Testis (tissue), 3 donors: ENCODE measurements around the gene RPS27. TPM values are rescaled to one million over a fixed set of nuclear protein-coding genes. Genes with fewer than 3 reads are reported as not detected.
A peak's percentile ranks its signal among the peaks of the same experiment; 100 is the strongest.

Experiments
- DNase-seq: peaks from one replicate; pipeline ENCODE4 v3.0.0-alpha.2; 2019
- H3K27ac ChIP-seq, 2 donors: fragments of 200-600 bp; sonication (generic); one replicate each; pipeline ENCODE4 v1.5.1; 2019
- H3K27me3 ChIP-seq: fragments of 200-600 bp; sonication (generic); one replicate; pipeline ENCODE4 v1.5.1; 2019
- H3K36me3 ChIP-seq: fragments of 200-600 bp; sonication (generic); one replicate; pipeline ENCODE4 v1.5.1; 2017; ENCODE audit warnings: low read depth; ENCODE audit errors: missing control alignments
- H3K4me1 ChIP-seq: fragments of 200-600 bp; sonication (generic); one replicate; pipeline ENCODE4 v1.5.1; 2019
- H3K4me3 ChIP-seq, 2 donors: fragments of 200-600 bp; sonication (generic); one replicate each; pipeline ENCODE4 v1.5.1; 2017 to 2019
- H3K9me3 ChIP-seq: fragments of 200-600 bp; sonication (generic); one replicate; pipeline ENCODE4 v1.5.1; 2017
- POLR2A ChIP-seq: fragments of 450-650 bp; IDR thresholded peaks from one replicate; pipeline ENCODE4 v1.6.1; 2017; ENCODE audit warnings: antibody characterized with exemption, mild to moderate bottlenecking, moderate library complexity
- WGBS, 2 donors: methylation state at CpG; one replicate each; pipeline ENCODE4 v1.1.5; 2018; 5-methylcytosine and 5-hydroxymethylcytosine counted together
- intact Hi-C: fragments of 100-400 bp; cut with DNase I; formaldehyde crosslinking; loops from one replicate; pipeline ENCODE4 v1.15.1; 2023; ENCODE audit warnings: low total_unique reads
- polyA plus RNA-seq: library from polyadenylated mRNA; stranded (reverse); fragments of 350-450 nt; fragmentation: Illumina TruSeq; extraction: RNeasy Lipid Tissue Mini Kit (QIAGEN cat#74804); gene quantifications from one replicate; pipeline ENCODE4 v1.2.3, GENCODE V29; 2014; ENCODE audit warnings: low read depth, low replicate concordance; ENCODE audit not compliant: insufficient read depth
- total RNA-seq, 2 donors: library from RNA; depleted of rRNA; stranded (reverse); fragments of >200 nt; gene quantifications; one replicate each; pipeline ENCODE4 v1.2.3, GENCODE V29; 2016
- TF ChIP-seq, protein P1 (sequence below), 3 experiments: fragments of 450-650 bp in 2 of 3; fragments of 200-600 bp in 1 of 3; sonication (generic) in 1 of 3; IDR thresholded peaks; one replicate each; pipeline ENCODE4 v1.5.1; 2016 to 2019; ENCODE audit warnings: antibody characterized with exemption in 3 of 3, mild to moderate bottlenecking in 2 of 3, moderate library complexity in 1 of 3

The RPS27 gene
- total and polyA plus RNA-seq, 3 donors from 2014 or later = 779 to 3,589 (median 1,544) TPM

DNA sequence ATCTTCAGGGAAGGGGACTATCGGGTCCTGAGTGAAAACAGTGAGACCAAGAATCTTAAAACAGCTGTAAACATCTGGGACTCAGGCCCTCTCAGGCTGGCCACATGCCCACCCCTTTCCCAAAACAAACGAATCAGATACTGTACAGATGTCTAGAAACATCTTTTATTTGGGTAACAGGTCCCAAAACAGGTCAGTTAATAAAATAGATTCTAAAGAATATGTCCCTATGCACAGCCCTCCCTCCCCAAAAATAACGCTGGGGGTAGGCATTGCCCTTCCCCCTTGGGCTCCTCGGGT lies 31.7 kb upstream of the RPS27 start:
- intact Hi-C loops = no loop called here
- H3K27ac ChIP-seq = peak overlapping the region; percentile 76 to 96
- no peaks in the 10 kb centered on the region for H3K9me3 ChIP-seq
- peak; percentile 33 for DNase-seq
- WGBS, 2 donors = 4 to 8% methylated on average over 4 of the region's 4 CpGs
- no peaks in the 10 kb centered on the region for H3K36me3 ChIP-seq
- TF ChIP-seq, protein P1, sequence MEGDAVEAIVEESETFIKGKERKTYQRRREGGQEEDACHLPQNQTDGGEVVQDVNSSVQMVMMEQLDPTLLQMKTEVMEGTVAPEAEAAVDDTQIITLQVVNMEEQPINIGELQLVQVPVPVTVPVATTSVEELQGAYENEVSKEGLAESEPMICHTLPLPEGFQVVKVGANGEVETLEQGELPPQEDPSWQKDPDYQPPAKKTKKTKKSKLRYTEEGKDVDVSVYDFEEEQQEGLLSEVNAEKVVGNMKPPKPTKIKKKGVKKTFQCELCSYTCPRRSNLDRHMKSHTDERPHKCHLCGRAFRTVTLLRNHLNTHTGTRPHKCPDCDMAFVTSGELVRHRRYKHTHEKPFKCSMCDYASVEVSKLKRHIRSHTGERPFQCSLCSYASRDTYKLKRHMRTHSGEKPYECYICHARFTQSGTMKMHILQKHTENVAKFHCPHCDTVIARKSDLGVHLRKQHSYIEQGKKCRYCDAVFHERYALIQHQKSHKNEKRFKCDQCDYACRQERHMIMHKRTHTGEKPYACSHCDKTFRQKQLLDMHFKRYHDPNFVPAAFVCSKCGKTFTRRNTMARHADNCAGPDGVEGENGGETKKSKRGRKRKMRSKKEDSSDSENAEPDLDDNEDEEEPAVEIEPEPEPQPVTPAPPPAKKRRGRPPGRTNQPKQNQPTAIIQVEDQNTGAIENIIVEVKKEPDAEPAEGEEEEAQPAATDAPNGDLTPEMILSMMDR (IDR thresholded peaks at IDR 0.05) = no peak
- no peak for TF ChIP-seq POLR2A
- H3K4me3 ChIP-seq = peak overlapping the region; percentile 94 to 99
- H3K4me1 ChIP-seq = peaks cover 44% of the 10 kb centered on the region
- no peaks in the 10 kb centered on the region for H3K27me3 ChIP-seq

DNA sequence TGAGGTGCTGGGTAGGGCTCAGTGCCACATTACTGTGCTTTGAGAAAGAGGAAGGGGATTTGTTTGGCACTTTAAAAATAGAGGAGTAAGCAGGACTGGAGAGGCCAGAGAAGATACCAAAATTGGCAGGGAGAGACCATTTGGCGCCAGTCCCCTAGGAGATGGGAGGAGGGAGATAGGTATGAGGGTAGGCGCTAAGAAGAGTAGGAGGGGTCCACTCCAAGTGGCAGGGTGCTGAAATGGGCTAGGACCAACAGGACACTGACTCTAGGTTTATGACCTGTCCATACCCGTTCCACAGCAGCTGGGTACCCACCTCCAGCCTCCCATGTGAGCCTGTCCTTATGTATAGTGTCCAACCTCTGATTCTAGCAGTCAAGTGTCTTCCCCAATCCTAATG lies 31.1 kb upstream of the RPS27 start:
- 55 to 65% methylated on average over 3 of the region's 3 CpGs for WGBS, 2 donors
- Histone ChIP-seq H3K4me3 (no peak overlapping the region), H3K27ac (peak overlapping the region; percentile 76 to 96), H3K4me1 (peaks cover 48% of the 10 kb centered on the region), H3K9me3 (no peaks in the 10 kb centered on the region), H3K36me3 (no peaks in the 10 kb centered on the region), H3K27me3 (no peaks in the 10 kb centered on the region)
- no peak for TF ChIP-seq POLR2A
- TF ChIP-seq, protein P1 (IDR thresholded peaks at IDR 0.05) = no peak
- no peak for DNase-seq
- intact Hi-C loops = no loop called here

- no peak for DNase-seq
- TF ChIP-seq POLR2A = no peak
- TF ChIP-seq, protein P1 (IDR thresholded peaks at IDR 0.05) = no peak
- WGBS, 2 donors = 91 to 93% methylated on average over 8 to 11 of the region's 11 CpGs
- intact Hi-C loops = no loop called here
- Histone ChIP-seq H3K4me3 (no peak overlapping the region), H3K27ac (peak overlapping the region; percentile 76 to 96), H3K4me1 (peaks cover 55% of the 10 kb centered on the region), H3K36me3 (no peaks in the 10 kb centered on the region), H3K27me3 (no peaks in the 10 kb centered on the region), H3K9me3 (no peaks in the 10 kb centered on the region)
These were observed 30.4 kb upstream of the RPS27 start for GRCh38 chr1:153960206-153960605.

- no peaks in the 10 kb centered on the region for H3K9me3 ChIP-seq
- no peaks in the 10 kb centered on the region for H3K27me3 ChIP-seq
- TF ChIP-seq, protein P1 (IDR thresholded peaks at IDR 0.05) = no peak
- TF ChIP-seq POLR2A = no peak
- H3K36me3 ChIP-seq = no peaks in the 10 kb centered on the region
- no peak overlapping the region for H3K4me3 ChIP-seq
- peak overlapping the region in 1 of 2 donors; percentile 98 for H3K27ac ChIP-seq
- intact Hi-C loops = no loop called here
- H3K4me1 ChIP-seq = peaks cover 52% of the 10 kb centered on the region
- no peak for DNase-seq
- WGBS, 2 donors = 79 to 82% methylated on average over 4 of the region's 4 CpGs
These were observed 29.1 kb upstream of the RPS27 start for GRCh38 chr1:153961421-153961820.
